ENCODE measurements around the gene GPC2.

GRCh38 chr7:100153708-100154535 lies 23.3 kb downstream of the GPC2 start:
- TF ChIP-seq YY1 (IDR thresholded peaks at IDR 0.05; ENCODE audit: insufficient read depth, insufficient read length) (no peak), ZNF274 (IDR thresholded peaks at IDR 0.05; ENCODE audit: low read depth, low read length) (no peak)

Measured in NT2/D1 (cell line).